ENCODE data around the gene PTPRN2. TPM values are rescaled to one million over a fixed set of nuclear protein-coding genes. Genes with fewer than 3 reads are reported as not detected.

The PTPRN2 gene
- total RNA-seq, 5 donors from 2014 or later (not counting 1 experiment from before 2014, with no cell fraction given), result 0.60 to 1.7 (median 0.82) TPM

- Mint-ChIP-seq H3K27me3 (peaks cover 15 to 26% of the 10 kb centered on the region in 2 donors), H3K27ac (no peak overlapping the region), H3K9me3 (peaks cover 5 to 14% (median 6%) of the 10 kb centered on the region in 3 donors), H3K4me3 (no peak overlapping the region), H3K4me1 (peaks cover 0 to 9% (median 0%) of the 10 kb centered on the region in 3 donors), H3K36me3 (no peaks in the 10 kb centered on the region)
- Histone ChIP-seq H3K4me3 (ENCODE audit: control insufficient read depth in 1 of 2, extremely low read depth in 1 of 2, low read length in 1 of 2) (no peak overlapping the region), H3K9me3 (no peaks in the 10 kb centered on the region), H3K27ac (ENCODE audit: low read length) (no peak overlapping the region), H3K36me3 (ENCODE audit: control insufficient read depth in 2 of 2, extremely low read depth in 1 of 2, insufficient read depth in 1 of 2, low read length in 1 of 2) (no peaks in the 10 kb centered on the region), H3K27me3 (replicated peaks in 1 of 2; ENCODE audit: control insufficient read depth in 2 of 2, extremely low read depth in 1 of 2, insufficient read depth in 2 of 2, low read length in 1 of 2) (peaks cover 3 to 27% of the 10 kb centered on the region in 2 experiments), H3K4me1 (ENCODE audit: control insufficient read depth in 1 of 2, extremely low read depth in 1 of 2, insufficient read depth in 2 of 2, low read length in 2 of 2) (no peaks in the 10 kb centered on the region)
- POLR2A ChIA-PET, result no interaction called here
- DNase-seq, result no peak
- no peak for ATAC-seq (replicated peaks in 1 of 4)
- WGBS (ENCODE audit: insufficient coverage), result 89% methylated on average over 5 of the region's 8 CpGs
- CTCF ChIA-PET, result interaction anchor here in 1 of 2 donors (0.8 kb wide), 1 partner anchor 12 kb away, joined by 3 read pairs; no protein-coding TSS in a partner anchor
Observed at GRCh38 chr7:157638563-157638962, 949.1 kb downstream of the PTPRN2 start.

DNA sequence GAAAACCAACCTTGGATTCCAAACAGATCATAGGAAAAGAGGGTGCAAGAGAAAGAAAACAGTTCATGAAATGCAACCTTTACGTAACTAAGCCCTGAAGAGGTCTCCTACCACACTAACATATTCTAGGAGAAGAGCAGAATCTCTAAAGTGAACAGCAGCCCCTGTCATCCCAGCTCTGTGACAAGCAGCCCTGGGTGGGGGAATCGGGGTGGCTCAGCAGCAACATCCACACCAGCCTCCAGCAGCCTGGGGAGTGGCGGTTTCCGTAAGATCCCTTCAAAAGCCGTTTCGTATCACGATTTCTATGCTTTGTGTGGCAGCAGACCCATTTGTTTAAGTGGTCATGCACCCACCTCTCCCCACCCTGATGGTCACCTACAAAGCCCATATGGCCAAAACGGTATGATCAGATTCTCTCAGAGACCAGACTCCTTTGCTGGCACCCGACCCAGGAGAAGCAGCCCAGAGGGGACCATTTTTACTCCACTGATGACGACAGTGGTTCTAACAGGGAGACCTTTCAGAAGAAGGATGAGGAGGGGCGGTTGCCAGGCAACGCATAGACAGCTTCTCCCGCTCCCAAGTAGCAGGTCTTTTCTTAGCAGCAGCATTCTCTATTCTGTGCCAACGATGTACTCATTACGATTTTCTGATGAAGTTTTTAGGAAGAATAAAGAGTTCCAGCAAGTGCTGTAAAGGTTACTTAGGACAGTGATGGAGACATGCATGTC lies 950.2 kb downstream of the PTPRN2 start:
- Histone ChIP-seq H3K9me3 (no peaks in the 10 kb centered on the region), H3K27me3 (replicated peaks in 1 of 2; ENCODE audit: control insufficient read depth in 2 of 2, extremely low read depth in 1 of 2, insufficient read depth in 2 of 2, low read length in 1 of 2) (peaks cover 3 to 31% of the 10 kb centered on the region in 2 experiments), H3K4me1 (ENCODE audit: control insufficient read depth in 1 of 2, extremely low read depth in 1 of 2, insufficient read depth in 2 of 2, low read length in 2 of 2) (no peaks in the 10 kb centered on the region), H3K27ac (ENCODE audit: low read length) (no peak overlapping the region), H3K4me3 (ENCODE audit: control insufficient read depth in 1 of 2, extremely low read depth in 1 of 2, low read length in 1 of 2) (no peak overlapping the region), H3K36me3 (ENCODE audit: control insufficient read depth in 2 of 2, extremely low read depth in 1 of 2, insufficient read depth in 1 of 2, low read length in 1 of 2) (no peaks in the 10 kb centered on the region)
- WGBS (ENCODE audit: insufficient coverage), result 84% methylated on average over 10 of the region's 15 CpGs
- Mint-ChIP-seq H3K4me1 (peaks cover 0 to 13% (median 0%) of the 10 kb centered on the region in 3 donors), H3K9me3 (peaks cover 5 to 14% (median 6%) of the 10 kb centered on the region in 3 donors), H3K27ac (no peak overlapping the region), H3K36me3 (no peaks in the 10 kb centered on the region), H3K27me3 (peaks cover 17 to 32% of the 10 kb centered on the region in 2 donors), H3K4me3 (no peak overlapping the region)
- ATAC-seq (replicated peaks in 1 of 4), result no peak
- POLR2A ChIA-PET, result no interaction called here
- DNase-seq, result no peak
- CTCF ChIA-PET, result no interaction called here

DNA sequence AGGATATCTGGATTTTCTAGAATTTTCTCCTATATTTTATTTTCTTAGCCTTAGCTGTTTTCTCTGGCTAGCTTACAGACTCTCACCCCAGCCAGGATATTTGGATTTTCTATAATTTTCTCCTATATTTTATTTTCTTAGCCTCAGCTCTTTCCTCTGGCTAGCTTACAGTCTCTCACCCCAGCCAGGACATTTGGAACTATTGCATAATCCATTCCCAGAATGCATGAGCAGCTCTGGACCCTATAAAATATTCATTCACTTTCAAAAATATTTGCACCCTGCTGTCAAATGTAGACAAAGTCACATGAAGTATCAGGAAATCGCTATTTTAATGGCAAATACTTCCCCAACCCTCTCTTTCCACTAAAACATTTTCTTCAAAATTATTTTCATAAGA lies 952.0 kb downstream of the PTPRN2 start:
- 100% methylated on average over 1 of the region's 1 CpG for WGBS (ENCODE audit: insufficient coverage)
- no peaks in the 10 kb centered on the region for H3K4me1 ChIP-seq (ENCODE audit: control insufficient read depth in 1 of 2, extremely low read depth in 1 of 2, insufficient read depth in 2 of 2, low read length in 2 of 2)
- no peak overlapping the region for H3K27ac ChIP-seq (ENCODE audit: low read length)
- no peak for ATAC-seq (replicated peaks in 1 of 4)
- POLR2A ChIA-PET, result interaction anchor here in 1 of 2 donors (1.3 kb wide), 1 partner anchor 9 kb away, joined by 4 read pairs; no protein-coding TSS in a partner anchor
- Mint-ChIP-seq H3K27ac (no peak overlapping the region), H3K4me1 (peaks cover 0 to 13% (median 0%) of the 10 kb centered on the region in 3 donors), H3K9me3 (peaks cover 5 to 10% (median 6%) of the 10 kb centered on the region in 3 donors), H3K4me3 (no peak overlapping the region), H3K27me3 (peaks cover 17 to 36% of the 10 kb centered on the region in 2 donors), H3K36me3 (no peaks in the 10 kb centered on the region)
- CTCF ChIA-PET, result no interaction called here
- no peak overlapping the region for H3K4me3 ChIP-seq (ENCODE audit: control insufficient read depth in 1 of 2, extremely low read depth in 1 of 2, low read length in 1 of 2)
- peaks cover 3 to 31% of the 10 kb centered on the region in 2 experiments for H3K27me3 ChIP-seq (replicated peaks in 1 of 2; ENCODE audit: control insufficient read depth in 2 of 2, extremely low read depth in 1 of 2, insufficient read depth in 2 of 2, low read length in 1 of 2)
- H3K9me3 ChIP-seq, result no peaks in the 10 kb centered on the region
- DNase-seq, result no peak
- H3K36me3 ChIP-seq (ENCODE audit: control insufficient read depth in 2 of 2, extremely low read depth in 1 of 2, insufficient read depth in 1 of 2, low read length in 1 of 2), result no peaks in the 10 kb centered on the region

DNA sequence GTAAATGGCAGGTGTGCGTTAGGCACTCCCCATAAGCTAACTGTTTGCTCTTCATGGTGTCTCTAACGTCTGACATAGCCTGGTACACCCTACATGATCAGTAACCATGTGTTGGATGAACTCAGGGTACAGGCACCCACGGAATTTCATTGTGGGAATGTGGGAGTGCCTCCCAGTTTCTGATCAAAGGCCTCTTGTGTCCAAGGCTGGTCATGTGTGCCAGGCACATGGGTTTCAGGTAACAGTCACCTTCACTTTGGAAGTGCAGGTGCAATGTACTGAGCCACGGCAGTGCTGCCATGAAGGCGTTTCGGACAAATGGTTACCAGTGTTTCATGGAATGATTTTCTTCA lies 952.5 kb downstream of the PTPRN2 start:
- no peak overlapping the region for H3K4me3 ChIP-seq (ENCODE audit: control insufficient read depth in 1 of 2, extremely low read depth in 1 of 2, low read length in 1 of 2)
- DNase-seq (no peak), ATAC-seq (replicated peaks in 1 of 4) (no peak)
- POLR2A ChIA-PET, result interaction anchor here in 1 of 2 donors (1.3 kb wide), 1 partner anchor 8 kb away, joined by 4 read pairs; no protein-coding TSS in a partner anchor
- peaks cover 17 to 38% of the 10 kb centered on the region in 2 donors for H3K27me3 Mint-ChIP-seq
- H3K9me3 Mint-ChIP-seq, result peaks cover 4% of the 10 kb centered on the region in 3 donors
- no peak overlapping the region for H3K27ac Mint-ChIP-seq
- no peaks in the 10 kb centered on the region for H3K9me3 ChIP-seq
- peaks cover 0 to 2% of the 10 kb centered on the region in 2 experiments for H3K4me1 ChIP-seq (ENCODE audit: control insufficient read depth in 1 of 2, extremely low read depth in 1 of 2, insufficient read depth in 2 of 2, low read length in 2 of 2)
- no peaks in the 10 kb centered on the region for H3K36me3 ChIP-seq (ENCODE audit: control insufficient read depth in 2 of 2, extremely low read depth in 1 of 2, insufficient read depth in 1 of 2, low read length in 1 of 2)
- H3K27ac ChIP-seq (ENCODE audit: low read length), result no peak overlapping the region
- H3K4me3 Mint-ChIP-seq, result no peak overlapping the region
- H3K36me3 Mint-ChIP-seq, result no peaks in the 10 kb centered on the region
- CTCF ChIA-PET, result no interaction called here
- WGBS (ENCODE audit: insufficient coverage), result 58% methylated on average over 3 of the region's 6 CpGs
- H3K27me3 ChIP-seq (replicated peaks in 1 of 2; ENCODE audit: control insufficient read depth in 2 of 2, extremely low read depth in 1 of 2, insufficient read depth in 2 of 2, low read length in 1 of 2), result peaks cover 3 to 31% of the 10 kb centered on the region in 2 experiments
- peaks cover 0 to 13% (median 0%) of the 10 kb centered on the region in 3 donors for H3K4me1 Mint-ChIP-seq

- H3K9me3 Mint-ChIP-seq, result no peaks in the 10 kb centered on the region
- DNase-seq (no peak), ATAC-seq (replicated peaks in 1 of 4) (no peak)
- no peaks in the 10 kb centered on the region for H3K36me3 Mint-ChIP-seq
- Histone ChIP-seq H3K4me1 (ENCODE audit: control insufficient read depth in 1 of 2, extremely low read depth in 1 of 2, insufficient read depth in 2 of 2, low read length in 2 of 2) (peaks cover 0 to 7% of the 10 kb centered on the region in 2 experiments), H3K4me3 (ENCODE audit: control insufficient read depth in 1 of 2, extremely low read depth in 1 of 2, low read length in 1 of 2) (no peak overlapping the region), H3K36me3 (ENCODE audit: control insufficient read depth in 2 of 2, extremely low read depth in 1 of 2, insufficient read depth in 1 of 2, low read length in 1 of 2) (no peaks in the 10 kb centered on the region), H3K27ac (ENCODE audit: low read length) (no peak overlapping the region), H3K9me3 (no peaks in the 10 kb centered on the region), H3K27me3 (replicated peaks in 1 of 2; ENCODE audit: control insufficient read depth in 2 of 2, extremely low read depth in 1 of 2, insufficient read depth in 2 of 2, low read length in 1 of 2) (peaks cover 3 to 30% of the 10 kb centered on the region in 2 experiments)
- no peak overlapping the region for H3K27ac Mint-ChIP-seq
- no peak overlapping the region for H3K4me3 Mint-ChIP-seq
- POLR2A ChIA-PET, result no interaction called here
- peaks cover 0 to 13% (median 0%) of the 10 kb centered on the region in 3 donors for H3K4me1 Mint-ChIP-seq
- CTCF ChIA-PET, result interaction anchor here in 1 of 2 donors (0.6 kb wide), 1 partner anchor 8 kb away, joined by 5 read pairs; no protein-coding TSS in a partner anchor
- peaks cover 17 to 40% of the 10 kb centered on the region in 2 donors for H3K27me3 Mint-ChIP-seq
- 91% methylated on average over 21 of the region's 24 CpGs for WGBS (ENCODE audit: insufficient coverage)
Observed at GRCh38 chr7:157634401-157635147, 953.0 kb downstream of the PTPRN2 start.

DNA sequence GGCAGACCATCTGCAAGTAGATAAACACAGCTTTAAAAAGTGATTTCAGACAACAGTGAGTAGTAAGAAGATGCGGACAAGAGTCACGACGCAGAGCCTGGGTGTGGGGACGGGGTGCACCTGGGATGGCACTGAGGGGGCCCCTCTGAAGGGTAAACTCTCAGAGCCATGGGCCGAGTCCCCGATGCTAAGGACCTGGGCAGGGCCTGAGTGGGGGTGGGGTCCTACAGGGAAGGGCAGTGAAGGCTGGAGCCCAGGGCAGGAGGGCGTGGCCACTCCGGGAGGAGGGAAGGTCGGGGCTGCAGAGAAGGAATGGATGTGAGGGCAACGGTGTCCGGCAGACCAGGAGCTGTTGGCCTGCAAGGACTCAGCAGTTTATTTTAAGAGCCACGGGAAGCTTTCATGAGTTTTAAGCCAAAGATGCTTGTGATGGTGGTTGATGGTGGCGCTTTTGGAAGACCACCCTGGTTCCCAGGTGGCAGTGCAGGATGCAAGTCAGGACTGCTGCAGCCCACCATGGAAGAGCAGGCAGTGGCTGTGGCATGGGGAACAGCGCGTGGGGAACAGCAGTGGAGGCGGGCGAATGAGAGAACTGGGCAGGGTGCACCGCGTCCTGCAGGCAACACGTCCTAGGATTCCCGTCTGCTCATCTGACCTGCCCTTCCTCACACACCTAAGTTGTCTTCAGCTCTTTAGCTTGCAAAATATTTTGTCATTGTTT lies 954.0 kb downstream of the PTPRN2 start:
- WGBS (ENCODE audit: insufficient coverage), result 91% methylated on average over 19 of the region's 21 CpGs
- no peaks in the 10 kb centered on the region for H3K9me3 ChIP-seq
- Mint-ChIP-seq H3K9me3 (no peaks in the 10 kb centered on the region), H3K36me3 (no peaks in the 10 kb centered on the region), H3K4me3 (no peak overlapping the region), H3K27me3 (peaks cover 17 to 40% of the 10 kb centered on the region in 2 donors), H3K27ac (no peak overlapping the region), H3K4me1 (peaks cover 6 to 18% (median 6%) of the 10 kb centered on the region in 3 donors)
- peaks cover 3 to 29% of the 10 kb centered on the region in 2 experiments for H3K27me3 ChIP-seq (replicated peaks in 1 of 2; ENCODE audit: control insufficient read depth in 2 of 2, extremely low read depth in 1 of 2, insufficient read depth in 2 of 2, low read length in 1 of 2)
- no peak overlapping the region for H3K27ac ChIP-seq (ENCODE audit: low read length)
- ATAC-seq (replicated peaks in 1 of 4) (no peak), DNase-seq (no peak)
- H3K4me3 ChIP-seq (ENCODE audit: control insufficient read depth in 1 of 2, extremely low read depth in 1 of 2, low read length in 1 of 2), result no peak overlapping the region
- ChIA-PET POLR2A (no interaction called here), CTCF (interaction anchor here in 1 of 2 donors (0.6 kb wide), 1 partner anchor 9 kb away, joined by 5 read pairs; no protein-coding TSS in a partner anchor)
- H3K36me3 ChIP-seq (ENCODE audit: control insufficient read depth in 2 of 2, extremely low read depth in 1 of 2, insufficient read depth in 1 of 2, low read length in 1 of 2), result no peaks in the 10 kb centered on the region
- peaks cover 6 to 14% of the 10 kb centered on the region in 2 experiments for H3K4me1 ChIP-seq (ENCODE audit: control insufficient read depth in 1 of 2, extremely low read depth in 1 of 2, insufficient read depth in 2 of 2, low read length in 2 of 2)
